Measurements from ENCODE around the gene BRSK2.

The BRSK2 gene

DNA sequence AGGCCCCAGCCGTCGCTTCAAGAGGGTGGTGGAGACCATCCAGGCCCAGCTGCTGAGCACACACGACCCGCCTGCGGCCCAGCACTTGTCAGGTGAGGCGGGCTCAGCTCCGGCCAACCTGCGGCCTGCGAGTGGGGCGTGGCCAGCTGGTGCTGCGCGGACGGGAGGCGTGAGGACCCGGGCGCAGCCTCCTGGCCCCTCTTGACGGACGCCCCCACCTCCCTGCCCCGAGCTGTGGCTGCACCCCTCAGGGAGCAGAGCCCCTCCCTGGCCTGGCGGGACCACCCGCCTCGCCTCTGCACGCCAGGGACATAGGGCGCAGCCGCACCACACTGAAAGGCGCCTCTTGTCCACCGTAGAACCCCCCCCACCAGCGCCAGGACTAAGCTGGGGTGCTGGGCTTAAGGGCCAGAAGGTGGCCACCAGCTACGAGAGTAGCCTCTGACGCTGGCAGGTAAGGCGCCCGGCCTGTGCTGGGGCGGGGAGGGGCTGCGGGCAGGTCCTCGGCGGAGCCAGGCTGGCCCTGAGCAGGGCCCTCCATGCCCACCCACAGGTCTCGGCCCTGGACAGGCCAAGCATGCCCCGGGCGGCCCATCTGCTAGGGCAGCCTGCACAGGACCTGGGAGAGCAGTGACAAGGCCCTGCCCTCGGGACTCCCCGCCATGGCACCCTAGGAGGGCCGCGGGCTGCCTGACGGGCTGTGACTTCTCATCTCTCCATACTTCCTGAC, 67.0 kb downstream of the BRSK2 start:
- no peaks in the 10 kb centered on the region for H3K9me3 ChIP-seq (ENCODE audit: low read length)
- peaks cover 3% of the 10 kb centered on the region for H3K4me1 ChIP-seq (ENCODE audit: insufficient read depth, low read length)
- H3K4me3 ChIP-seq (ENCODE audit: low read length) = no peak overlapping the region
- no peak overlapping the region for H2AFZ ChIP-seq (ENCODE audit: low read depth, low read length)
- peaks cover 46% of the 10 kb centered on the region for H3K36me3 ChIP-seq (ENCODE audit: insufficient read depth, low read length)
- H3K27me3 ChIP-seq (ENCODE audit: insufficient read depth, low read length) = no peaks in the 10 kb centered on the region

DNA sequence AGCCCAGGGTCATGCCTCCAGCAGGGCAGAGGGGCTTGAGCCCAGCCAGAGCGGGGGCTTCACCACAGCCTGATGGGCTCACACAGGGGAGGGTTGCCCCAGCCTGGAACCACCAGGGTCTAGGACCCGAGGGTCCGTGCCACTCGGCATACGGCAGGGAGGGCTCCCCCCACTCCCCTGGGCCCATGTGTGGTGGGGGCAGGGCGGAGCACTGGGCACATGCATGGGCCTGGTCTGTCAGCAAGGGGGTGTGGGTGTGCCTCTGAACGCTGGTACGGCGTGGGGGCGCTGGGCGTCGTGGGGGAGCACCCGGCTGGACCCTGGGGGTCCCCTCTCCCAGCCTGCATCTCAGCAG, 67.6 kb downstream of the BRSK2 start:
- H3K4me1 ChIP-seq (ENCODE audit: insufficient read depth, low read length) = peaks cover 3% of the 10 kb centered on the region
- no peaks in the 10 kb centered on the region for H3K9me3 ChIP-seq (ENCODE audit: low read length)
- H3K4me3 ChIP-seq (ENCODE audit: low read length) = no peak overlapping the region
- H2AFZ ChIP-seq (ENCODE audit: low read depth, low read length) = no peak overlapping the region
- H3K27me3 ChIP-seq (ENCODE audit: insufficient read depth, low read length) = no peaks in the 10 kb centered on the region
- peaks cover 40% of the 10 kb centered on the region for H3K36me3 ChIP-seq (ENCODE audit: insufficient read depth, low read length)

DNA sequence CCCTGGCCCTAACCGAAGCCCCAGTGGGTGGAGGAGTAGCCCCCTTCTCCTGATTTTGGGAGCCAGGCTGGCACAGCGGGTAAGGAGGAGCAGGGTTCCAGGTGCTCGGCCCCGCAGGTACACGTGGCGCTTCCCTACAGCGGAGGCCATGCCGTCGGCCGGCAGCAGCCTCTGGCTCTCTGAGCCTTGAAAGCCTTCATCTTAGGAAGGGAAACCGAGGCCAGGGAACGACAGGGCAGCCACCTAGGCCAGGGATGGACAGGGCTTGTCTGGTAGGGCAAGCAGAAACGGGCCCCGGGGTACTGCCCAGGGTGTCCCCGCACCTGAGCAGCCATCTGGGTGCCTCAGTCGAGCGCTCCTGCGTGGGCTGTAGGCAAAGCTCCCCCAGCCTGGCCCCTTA, 68.1 kb downstream of the BRSK2 start:
- peaks cover 3% of the 10 kb centered on the region for H3K4me1 ChIP-seq (ENCODE audit: insufficient read depth, low read length)
- peaks cover 35% of the 10 kb centered on the region for H3K36me3 ChIP-seq (ENCODE audit: insufficient read depth, low read length)
- no peaks in the 10 kb centered on the region for H3K27me3 ChIP-seq (ENCODE audit: insufficient read depth, low read length)
- H3K4me3 ChIP-seq (ENCODE audit: low read length) = no peak overlapping the region
- no peak overlapping the region for H2AFZ ChIP-seq (ENCODE audit: low read depth, low read length)
- H3K9me3 ChIP-seq (ENCODE audit: low read length) = no peaks in the 10 kb centered on the region

DNA sequence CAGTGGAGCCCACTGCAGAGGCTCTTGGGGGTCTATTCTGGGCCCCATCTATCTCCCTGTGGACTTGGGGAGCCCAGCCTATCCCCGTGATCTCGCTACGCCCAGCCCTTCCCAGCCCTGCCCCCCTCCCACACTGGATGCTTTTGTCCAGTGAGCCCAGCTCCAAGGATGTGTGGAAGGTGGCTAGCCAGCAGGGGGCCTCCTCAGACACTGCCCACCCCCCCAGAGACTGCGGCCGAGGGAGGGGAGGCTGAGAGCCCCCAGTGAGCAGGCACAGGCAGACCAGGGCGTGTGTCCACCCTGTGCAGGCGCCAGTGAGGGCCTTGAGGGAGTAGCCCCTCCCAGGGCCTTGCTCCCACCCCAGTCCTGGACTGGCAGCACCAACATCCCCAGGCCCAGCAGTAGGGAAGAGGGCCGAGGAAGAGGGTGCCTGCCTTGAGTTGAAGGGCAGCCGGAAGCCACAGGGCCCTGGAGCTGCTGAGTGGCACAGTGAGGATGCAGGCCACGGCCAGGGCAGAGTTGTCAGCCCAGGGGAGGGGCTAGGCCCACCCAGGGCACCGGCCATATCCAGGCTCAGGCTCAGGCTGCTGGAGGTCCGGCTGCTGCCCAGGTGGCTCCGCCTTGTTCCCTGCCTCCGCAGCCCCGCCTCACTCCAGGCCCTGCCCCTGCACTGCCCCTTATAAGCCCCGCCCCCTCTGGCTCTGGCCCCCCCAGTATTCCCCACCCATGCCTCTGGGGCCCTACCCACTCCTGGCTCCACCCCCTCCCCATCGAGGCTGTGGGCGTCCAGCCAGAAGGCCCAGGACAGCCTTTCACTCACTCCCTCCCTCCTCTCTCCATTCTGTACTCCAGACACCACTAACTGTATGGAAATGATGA, 68.8 kb downstream of the BRSK2 start:
- H3K4me1 ChIP-seq (ENCODE audit: insufficient read depth, low read length) = peaks cover 3% of the 10 kb centered on the region
- H2AFZ ChIP-seq (ENCODE audit: low read depth, low read length) = no peak overlapping the region
- H3K4me3 ChIP-seq (ENCODE audit: low read length) = no peak overlapping the region
- no peaks in the 10 kb centered on the region for H3K27me3 ChIP-seq (ENCODE audit: insufficient read depth, low read length)
- no peaks in the 10 kb centered on the region for H3K9me3 ChIP-seq (ENCODE audit: low read length)
- H3K36me3 ChIP-seq (ENCODE audit: insufficient read depth, low read length) = peaks cover 35% of the 10 kb centered on the region

DNA sequence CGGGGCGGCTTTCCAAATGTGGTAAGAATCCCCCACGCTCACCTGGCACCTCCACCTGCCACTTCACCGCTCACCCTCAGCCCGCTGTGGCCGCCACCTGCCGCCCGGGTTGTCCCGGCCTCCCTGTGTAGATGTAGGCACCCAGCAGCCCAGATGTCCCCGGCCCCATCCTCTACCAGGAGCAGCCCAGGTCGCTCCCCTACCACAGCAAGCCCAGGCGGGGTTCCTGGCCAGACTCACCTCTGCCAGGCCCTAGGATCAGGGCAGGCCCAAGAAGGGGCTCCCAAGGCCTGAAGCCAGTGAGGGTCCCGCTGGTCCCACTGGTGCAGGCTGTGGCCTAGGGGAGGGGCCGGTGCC, 69.5 kb downstream of the BRSK2 start:
- no peaks in the 10 kb centered on the region for H3K27me3 ChIP-seq (ENCODE audit: insufficient read depth, low read length)

DNA sequence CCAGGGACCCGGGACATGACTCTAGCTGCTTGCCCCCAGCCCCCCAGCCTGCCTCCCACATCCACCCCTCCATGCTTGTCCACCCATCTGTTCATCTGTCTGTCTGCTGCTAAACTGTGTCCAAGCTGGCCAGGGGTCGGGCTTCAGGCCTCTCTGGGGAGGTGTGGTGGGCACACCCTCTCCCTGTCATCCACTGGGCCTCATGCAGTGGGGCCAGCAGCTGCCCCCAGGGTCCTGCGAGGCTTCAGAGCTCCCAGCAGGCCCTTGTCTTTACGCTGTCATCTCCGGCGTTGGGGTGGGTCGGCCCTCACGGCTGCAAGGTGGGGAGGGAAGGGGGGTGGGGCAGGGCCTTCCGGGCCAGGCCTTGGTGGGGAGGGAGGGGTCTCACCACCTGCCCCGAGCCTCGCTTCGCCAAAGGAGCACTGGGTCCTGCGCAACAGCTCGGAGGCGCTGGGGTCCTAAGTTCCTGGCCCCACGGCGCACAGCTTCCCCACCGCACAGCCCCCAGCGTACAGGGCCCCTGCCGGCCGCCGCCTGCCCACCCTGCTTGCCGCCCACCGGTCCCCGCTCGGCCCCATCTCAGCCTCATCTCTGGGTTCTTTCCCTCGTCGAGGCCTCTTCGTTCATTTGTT, 70.1 kb downstream of the BRSK2 start:
- Histone ChIP-seq H3K27me3 (ENCODE audit: insufficient read depth, low read length) (no peaks in the 10 kb centered on the region), H3K9me3 (ENCODE audit: low read length) (no peaks in the 10 kb centered on the region), H3K4me1 (ENCODE audit: insufficient read depth, low read length) (peaks cover 3% of the 10 kb centered on the region), H3K4me3 (ENCODE audit: low read length) (no peak overlapping the region), H2AFZ (ENCODE audit: low read depth, low read length) (no peak overlapping the region), H3K36me3 (ENCODE audit: insufficient read depth, low read length) (peaks cover 22% of the 10 kb centered on the region)

More for the DNA sequence above, 69.5 kb downstream of the BRSK2 start:
- no peak overlapping the region for H3K4me3 ChIP-seq (ENCODE audit: low read length)
- no peak overlapping the region for H2AFZ ChIP-seq (ENCODE audit: low read depth, low read length)
- no peaks in the 10 kb centered on the region for H3K9me3 ChIP-seq (ENCODE audit: low read length)
- H3K36me3 ChIP-seq (ENCODE audit: insufficient read depth, low read length) = peaks cover 29% of the 10 kb centered on the region
- peaks cover 3% of the 10 kb centered on the region for H3K4me1 ChIP-seq (ENCODE audit: insufficient read depth, low read length)

DNA sequence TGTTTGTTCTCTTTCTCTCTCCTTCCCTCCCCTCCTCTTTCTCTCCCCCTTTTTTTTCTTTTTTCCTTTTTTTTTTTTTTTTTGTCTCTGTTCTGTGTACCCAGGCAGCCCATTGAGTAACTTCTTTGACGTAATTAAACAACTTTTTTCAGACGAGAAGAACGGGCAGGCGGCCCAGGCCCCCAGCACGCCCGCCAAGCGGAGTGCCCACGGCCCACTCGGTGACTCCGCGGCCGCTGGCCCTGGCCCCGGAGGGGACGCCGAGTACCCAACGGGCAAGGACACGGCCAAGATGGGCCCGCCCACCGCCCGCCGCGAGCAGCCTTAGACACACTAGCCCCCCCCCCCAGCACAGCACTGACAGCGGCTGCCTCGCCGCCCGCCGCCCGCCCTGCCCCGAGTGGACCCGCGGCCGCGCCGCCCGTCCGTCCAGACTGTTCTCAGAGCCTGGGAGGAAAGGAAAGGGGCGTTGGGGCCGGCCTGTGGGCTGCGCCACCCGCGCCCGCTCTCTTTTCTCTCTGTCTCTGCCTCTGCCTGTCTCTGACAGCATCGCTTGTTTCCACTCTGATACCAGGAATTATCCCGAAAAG, 70.8 kb downstream of the BRSK2 start:
- Histone ChIP-seq H3K4me3 (ENCODE audit: low read length) (no peak overlapping the region), H3K27me3 (ENCODE audit: insufficient read depth, low read length) (no peaks in the 10 kb centered on the region), H2AFZ (ENCODE audit: low read depth, low read length) (no peak overlapping the region), H3K9me3 (ENCODE audit: low read length) (no peaks in the 10 kb centered on the region), H3K36me3 (ENCODE audit: insufficient read depth, low read length) (peaks cover 22% of the 10 kb centered on the region), H3K4me1 (ENCODE audit: insufficient read depth, low read length) (peaks cover 3% of the 10 kb centered on the region)

DNA sequence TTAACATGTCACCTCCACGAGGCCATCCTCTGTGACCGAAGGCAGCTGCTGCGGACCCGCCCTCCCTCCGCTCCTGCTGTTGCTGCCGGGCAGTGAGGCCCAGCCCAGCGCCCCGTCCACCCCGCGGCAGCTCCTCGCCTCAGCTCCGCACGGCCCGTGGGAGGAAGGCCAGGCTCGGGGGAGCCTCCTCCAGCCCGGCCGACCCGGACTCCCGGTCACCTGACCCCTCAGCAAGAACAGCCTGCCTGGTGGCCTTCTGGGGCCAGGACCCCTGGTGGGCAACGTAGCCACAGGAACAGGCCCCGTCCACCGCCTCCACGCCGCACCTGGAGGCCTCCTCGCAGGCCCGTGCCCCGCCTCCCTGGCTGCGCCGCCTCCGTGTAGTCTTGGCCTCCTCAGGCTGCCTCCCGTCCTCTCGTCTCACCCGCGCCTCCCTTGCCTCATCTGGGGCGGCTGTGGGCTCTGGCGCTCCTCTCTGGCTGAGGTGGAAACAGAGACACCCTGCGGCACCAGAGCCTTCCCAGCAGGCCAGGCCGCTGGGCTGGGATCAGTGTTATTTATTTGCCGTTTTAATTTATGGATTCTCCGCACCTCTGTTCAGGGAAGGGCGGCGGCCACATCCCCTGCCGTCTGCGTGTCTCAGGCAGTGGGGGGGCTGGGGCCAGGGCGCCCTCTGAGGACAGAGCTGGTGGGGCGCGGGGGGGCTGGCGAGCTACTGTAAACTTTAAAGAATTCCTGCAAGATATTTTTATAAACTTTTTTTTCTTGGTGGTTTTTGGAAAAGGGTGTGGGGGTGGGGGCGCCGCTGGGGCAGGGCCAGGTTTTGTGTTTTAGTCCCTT, 71.5 kb downstream of the BRSK2 start:
- no peaks in the 10 kb centered on the region for H3K27me3 ChIP-seq (ENCODE audit: insufficient read depth, low read length)
- H3K36me3 ChIP-seq (ENCODE audit: insufficient read depth, low read length) = peaks cover 19% of the 10 kb centered on the region
- no peak overlapping the region for H3K4me3 ChIP-seq (ENCODE audit: low read length)
- H3K4me1 ChIP-seq (ENCODE audit: insufficient read depth, low read length) = peaks cover 3% of the 10 kb centered on the region
- no peaks in the 10 kb centered on the region for H3K9me3 ChIP-seq (ENCODE audit: low read length)
- no peak overlapping the region for H2AFZ ChIP-seq (ENCODE audit: low read depth, low read length)

DNA sequence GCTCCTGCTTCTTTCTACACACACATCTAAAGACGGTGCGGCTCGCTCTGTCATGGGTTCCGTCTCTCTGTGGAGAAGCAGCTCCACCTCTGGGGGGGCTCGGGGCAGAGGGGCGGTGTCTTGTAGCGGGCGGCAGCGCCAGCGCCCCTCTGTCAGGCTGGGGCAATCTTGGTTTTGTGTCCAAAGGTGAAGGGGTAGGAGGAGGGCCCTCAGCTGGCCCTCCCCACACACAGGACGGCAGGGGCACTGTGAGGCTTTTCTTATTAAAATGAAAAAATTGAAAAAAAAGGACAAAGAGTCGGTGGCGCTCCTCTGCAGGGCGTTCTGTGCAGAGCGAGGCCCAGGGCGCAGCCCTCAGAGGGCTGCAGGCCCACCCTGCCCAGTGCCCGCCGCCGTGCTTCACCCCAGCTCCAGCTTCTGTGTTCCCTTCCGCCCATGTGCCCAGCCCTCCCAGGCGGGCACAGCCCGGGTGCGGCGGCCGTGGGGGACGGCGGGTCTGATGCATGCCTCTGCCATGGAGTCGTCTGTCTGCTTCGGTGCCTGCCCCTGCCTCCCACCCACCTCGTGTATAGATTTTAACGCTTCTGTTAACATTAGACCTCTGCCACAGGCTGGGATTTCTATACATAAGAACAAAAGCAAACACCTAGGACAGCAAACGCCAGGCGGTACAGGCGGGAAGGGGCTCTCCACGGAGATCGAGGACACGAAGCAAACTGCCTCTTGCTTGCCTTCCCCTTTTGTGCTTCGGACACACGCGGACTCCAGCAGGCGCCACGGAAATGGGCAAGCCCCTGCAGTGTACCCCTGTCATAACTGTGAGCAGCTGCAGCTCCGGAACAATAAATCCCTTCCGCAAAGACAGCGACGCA, 72.3 kb downstream of the BRSK2 start:
- Histone ChIP-seq H3K36me3 (ENCODE audit: insufficient read depth, low read length) (peaks cover 13% of the 10 kb centered on the region), H3K27me3 (ENCODE audit: insufficient read depth, low read length) (no peaks in the 10 kb centered on the region), H2AFZ (ENCODE audit: low read depth, low read length) (no peak overlapping the region), H3K9me3 (ENCODE audit: low read length) (no peaks in the 10 kb centered on the region), H3K4me1 (ENCODE audit: insufficient read depth, low read length) (peaks cover 3% of the 10 kb centered on the region), H3K4me3 (ENCODE audit: low read length) (no peak overlapping the region)

DNA sequence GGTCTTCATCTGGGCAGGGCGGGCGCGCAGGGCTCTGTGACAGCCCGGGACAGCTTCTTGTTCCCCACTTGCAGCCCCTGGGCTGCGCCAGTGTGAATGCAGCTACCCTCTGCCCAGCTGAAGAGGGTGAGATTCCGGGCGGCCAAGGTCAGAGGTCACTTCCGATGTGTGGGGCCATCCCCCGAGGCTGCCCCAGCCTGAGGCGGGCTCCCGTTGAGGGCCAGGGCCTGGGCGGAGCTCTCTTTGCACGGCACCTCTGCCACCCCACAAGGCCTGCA, 72.9 kb downstream of the BRSK2 start:
- H3K4me3 ChIP-seq (ENCODE audit: low read length) = no peak overlapping the region
- H3K36me3 ChIP-seq (ENCODE audit: insufficient read depth, low read length) = peaks cover 13% of the 10 kb centered on the region
- H3K4me1 ChIP-seq (ENCODE audit: insufficient read depth, low read length) = peaks cover 3% of the 10 kb centered on the region
- no peaks in the 10 kb centered on the region for H3K27me3 ChIP-seq (ENCODE audit: insufficient read depth, low read length)
- no peaks in the 10 kb centered on the region for H3K9me3 ChIP-seq (ENCODE audit: low read length)
- no peak overlapping the region for H2AFZ ChIP-seq (ENCODE audit: low read depth, low read length)

DNA sequence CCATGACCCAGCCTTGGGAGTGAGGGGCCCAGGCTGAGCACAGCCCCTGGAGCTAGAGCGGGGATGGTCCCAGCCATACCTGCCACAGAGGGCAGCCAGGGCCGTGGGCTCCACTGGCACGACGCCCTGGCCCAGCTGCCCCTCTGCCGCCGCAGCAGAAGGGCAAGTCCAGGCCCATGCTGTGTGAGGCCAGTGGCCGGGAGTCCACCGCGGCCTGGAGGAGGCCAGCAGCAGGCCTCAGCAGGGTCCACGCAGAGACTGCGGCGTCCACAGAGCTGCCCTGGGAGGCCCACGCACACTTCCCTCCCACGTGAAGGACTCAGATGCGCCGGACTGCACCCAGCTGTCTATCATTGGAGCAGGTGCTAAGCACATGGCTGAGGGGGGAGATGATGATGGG, 73.3 kb downstream of the BRSK2 start:
- Histone ChIP-seq H3K9me3 (ENCODE audit: low read length) (no peaks in the 10 kb centered on the region), H3K4me1 (ENCODE audit: insufficient read depth, low read length) (peaks cover under 1% of the 10 kb centered on the region), H3K36me3 (ENCODE audit: insufficient read depth, low read length) (peaks cover 13% of the 10 kb centered on the region), H3K4me3 (ENCODE audit: low read length) (no peak overlapping the region), H3K27me3 (ENCODE audit: insufficient read depth, low read length) (no peaks in the 10 kb centered on the region), H2AFZ (ENCODE audit: low read depth, low read length) (no peak overlapping the region)

DNA sequence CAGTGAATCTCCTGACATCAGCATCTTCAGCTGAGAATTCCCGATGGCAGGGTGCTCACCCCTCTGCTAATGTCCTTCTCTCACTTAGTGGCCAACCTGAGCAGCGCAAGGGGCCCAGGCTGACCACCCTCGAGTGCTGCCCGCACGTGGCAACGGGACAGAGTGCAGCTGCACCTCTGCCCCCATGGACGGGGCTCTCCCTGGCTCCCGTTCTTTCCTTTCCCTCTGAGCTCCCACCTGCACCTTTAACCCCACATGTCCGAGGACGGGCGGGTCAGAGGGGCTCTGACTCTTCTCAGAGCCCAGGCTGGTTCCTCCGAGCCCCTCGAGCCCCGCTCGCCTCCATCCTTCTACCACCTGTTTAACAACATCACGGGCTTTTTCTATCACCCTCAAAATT, 77.0 kb downstream of the BRSK2 start:
- Histone ChIP-seq H3K4me3 (ENCODE audit: low read length) (no peak overlapping the region), H3K9me3 (ENCODE audit: low read length) (no peaks in the 10 kb centered on the region), H3K4me1 (ENCODE audit: insufficient read depth, low read length) (no peaks in the 10 kb centered on the region), H3K36me3 (ENCODE audit: insufficient read depth, low read length) (peaks cover 9% of the 10 kb centered on the region), H2AFZ (ENCODE audit: low read depth, low read length) (no peak overlapping the region), H3K27me3 (ENCODE audit: insufficient read depth, low read length) (no peaks in the 10 kb centered on the region)

Measured in neuron (in vitro differentiated cells).